CD4-positive, alpha-beta T cell treated with Interferon alpha-2 for 1 hour (primary cell): ENCODE results near the gene UPF3B.
A peak's percentile ranks its signal among the peaks of the same experiment; 100 is the strongest.
"Not testable (repeated sequence)": the region's sequence is repeated elsewhere in the genome, so short reads cannot be mapped to it uniquely, and the experiment has no call there.

ENCODE experiments used
- DNase-seq, 2 donors: peaks; one replicate each; pipeline ENCODE4 v3.0.0-alpha.2; 2020 to 2022

The UPF3B gene, protein sequence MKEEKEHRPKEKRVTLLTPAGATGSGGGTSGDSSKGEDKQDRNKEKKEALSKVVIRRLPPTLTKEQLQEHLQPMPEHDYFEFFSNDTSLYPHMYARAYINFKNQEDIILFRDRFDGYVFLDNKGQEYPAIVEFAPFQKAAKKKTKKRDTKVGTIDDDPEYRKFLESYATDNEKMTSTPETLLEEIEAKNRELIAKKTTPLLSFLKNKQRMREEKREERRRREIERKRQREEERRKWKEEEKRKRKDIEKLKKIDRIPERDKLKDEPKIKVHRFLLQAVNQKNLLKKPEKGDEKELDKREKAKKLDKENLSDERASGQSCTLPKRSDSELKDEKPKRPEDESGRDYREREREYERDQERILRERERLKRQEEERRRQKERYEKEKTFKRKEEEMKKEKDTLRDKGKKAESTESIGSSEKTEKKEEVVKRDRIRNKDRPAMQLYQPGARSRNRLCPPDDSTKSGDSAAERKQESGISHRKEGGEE

DNA sequence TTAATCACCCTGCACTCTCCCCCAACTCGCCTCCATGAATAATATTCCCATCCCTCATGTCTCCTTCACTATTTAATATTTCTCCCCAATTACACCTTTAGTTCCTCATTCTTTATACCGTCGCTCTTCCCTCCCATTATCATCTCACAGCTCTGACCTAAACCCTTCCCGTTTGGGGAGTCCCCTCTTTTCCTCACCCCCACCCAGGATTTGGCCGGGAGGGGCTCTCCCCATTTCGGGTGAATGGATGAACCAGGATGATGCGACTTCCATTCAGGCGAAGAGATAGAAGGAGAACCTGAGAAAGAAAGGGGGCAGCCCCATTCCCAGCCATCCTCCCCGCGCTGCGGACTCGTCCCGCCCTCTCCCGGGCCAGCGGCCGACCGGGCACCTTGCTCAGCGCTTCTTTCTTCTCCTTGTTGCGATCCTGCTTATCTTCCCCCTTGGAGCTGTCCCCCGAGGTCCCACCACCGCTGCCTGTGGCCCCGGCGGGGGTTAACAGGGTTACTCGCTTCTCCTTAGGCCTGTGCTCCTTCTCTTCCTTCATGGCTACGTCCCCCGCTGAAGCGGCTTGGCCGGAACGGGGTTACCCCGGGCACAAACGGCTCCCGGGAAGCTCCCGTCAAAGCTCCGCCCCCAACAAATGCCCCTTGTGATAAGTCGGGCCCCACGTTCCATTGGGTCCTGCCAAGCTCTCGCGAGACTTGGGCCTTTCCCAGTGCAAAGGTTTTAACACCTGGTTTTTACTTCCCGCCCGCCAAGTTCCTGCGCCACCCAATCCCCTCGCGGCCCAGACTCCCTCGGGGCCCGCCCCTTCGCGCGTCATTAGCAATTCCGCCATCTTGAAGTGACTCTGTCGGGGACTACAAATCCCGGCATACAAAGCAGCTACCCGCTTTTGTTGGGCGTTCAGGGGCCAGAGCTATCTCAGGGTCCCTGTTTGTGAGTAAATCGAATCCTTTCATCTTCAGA lies at the start of gene UPF3B:
Gene UPF3B (minus strand): TSS at position 582 of the 972 bp plus-strand sequence. CDS start 35 bp downstream, at position 547.
- peak; percentile 96 to 97 for DNase-seq

DNA sequence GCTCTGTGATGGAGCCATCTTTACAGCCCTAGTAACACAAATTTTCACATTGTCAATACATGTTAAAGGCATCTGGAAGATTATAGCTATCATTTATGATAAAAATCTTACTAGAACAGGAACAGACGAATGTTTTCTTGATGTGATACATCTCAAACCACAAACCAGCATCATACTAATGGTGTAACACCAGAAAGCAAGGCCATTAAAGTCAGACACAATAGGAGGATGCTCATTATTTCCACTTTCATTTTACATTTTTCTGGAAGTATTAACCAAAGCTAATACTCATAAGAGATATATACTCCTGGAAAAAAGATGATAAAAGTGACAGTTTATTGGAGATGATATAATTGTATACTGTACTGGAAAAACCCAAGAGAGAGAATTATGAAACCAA lies 48.2 kb upstream of the UPF3B start:
- no peak for DNase-seq

DNA sequence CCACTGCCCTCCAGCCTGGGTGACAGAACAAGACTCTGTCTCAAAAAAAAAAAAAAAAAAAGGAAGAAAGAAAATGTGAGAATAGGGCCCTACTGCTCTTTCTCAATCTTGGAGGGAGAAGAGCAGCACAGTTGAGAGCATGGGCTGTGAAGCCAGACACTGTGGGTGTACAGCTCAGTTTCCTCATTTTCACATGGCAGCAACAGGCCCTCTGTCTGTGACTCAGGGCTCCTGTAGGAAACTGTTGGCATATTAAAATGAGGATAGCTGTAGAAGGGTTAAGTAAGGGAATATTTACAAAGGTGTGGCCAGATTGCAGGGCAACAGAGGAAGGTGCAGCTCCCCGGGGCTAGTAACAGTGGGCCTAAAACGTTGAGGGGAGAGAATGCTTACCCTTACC lies 46.4 kb upstream of the UPF3B start:
- DNase-seq: peak in 1 of 2 donors; percentile 20

DNA sequence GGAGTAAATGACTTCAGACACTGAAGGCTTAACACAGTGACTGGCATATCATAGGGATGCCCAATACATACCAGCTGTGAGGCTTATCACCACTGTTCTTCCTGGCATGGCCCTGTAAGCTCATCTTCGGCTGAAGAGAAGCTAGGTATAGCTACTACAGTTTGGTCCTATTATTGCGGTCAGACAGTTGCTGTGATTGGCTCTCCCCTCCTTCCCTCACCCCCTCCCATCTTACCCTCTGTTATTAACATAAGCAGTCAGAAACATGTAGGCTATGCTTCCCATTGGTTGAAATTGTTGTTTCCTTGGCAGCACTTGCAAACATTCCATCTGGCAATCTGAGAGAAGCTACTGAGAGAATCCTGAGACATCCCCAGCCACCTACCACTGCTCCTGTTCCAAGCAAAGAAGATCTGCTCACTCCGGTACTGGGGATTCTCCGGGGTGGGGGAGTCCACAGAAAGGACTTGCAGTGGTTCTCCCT lies 43.1 kb upstream of the UPF3B start, which contains the start of gene AKAP14:
Gene AKAP14 (plus strand): TSS at position 51 of the 484 bp plus-strand sequence. CDS start 7,331 bp downstream, outside the sequence.
- DNase-seq: no peak

GRCh38 chrX:119891961-119892692 lies 39.4 kb upstream of the UPF3B start:
- not testable (repeated sequence) for DNase-seq

GRCh38 chrX:119890626-119891025 lies 37.9 kb upstream of the UPF3B start:
- DNase-seq: not testable (repeated sequence)

- DNase-seq: peak; percentile 50 to 68
These were observed 35.1 kb upstream of the UPF3B start for GRCh38 chrX:119887721-119888425.

DNA sequence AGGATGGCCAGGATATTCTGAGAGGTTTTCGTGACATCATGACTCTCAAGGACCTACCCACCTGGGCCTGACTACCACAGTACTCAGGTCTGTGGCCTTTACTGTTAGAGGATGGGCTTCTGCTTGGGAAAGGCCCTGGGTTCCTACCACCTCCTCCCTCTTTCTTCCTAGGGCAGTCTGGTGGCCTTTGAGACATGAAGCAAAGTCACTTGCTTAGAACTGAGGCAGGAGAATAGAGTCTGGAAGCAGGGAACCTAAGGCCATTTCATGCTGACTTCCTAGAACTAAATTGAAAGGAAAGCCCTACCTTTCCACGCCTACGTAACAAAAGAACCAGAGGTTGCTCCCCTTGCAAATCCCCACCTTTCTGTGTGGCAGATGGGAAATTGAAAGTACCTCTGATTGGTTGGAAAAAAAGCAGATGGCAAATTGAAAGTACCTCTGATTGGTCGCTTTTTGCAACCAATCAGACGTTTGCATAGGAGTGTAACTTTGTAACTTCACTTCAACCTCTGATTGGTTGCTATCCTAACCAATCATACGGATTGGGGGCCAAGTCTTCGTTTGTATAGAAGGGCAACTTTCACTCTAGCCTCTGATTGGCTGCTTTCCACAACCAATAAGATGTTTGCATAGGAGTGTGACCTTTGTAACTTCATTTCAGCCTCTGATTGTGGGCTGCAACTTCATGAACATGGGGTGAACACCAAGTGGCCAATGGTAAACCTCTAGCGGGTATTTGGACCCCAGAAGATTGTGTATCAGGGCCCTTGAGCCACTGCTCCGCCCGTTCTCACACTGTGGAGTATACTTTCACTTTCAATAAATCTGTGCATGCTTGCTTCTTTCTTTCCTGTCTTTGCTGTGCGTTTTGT lies 33.0 kb upstream of the UPF3B start:
- peak; percentile 27 to 76 for DNase-seq

DNA sequence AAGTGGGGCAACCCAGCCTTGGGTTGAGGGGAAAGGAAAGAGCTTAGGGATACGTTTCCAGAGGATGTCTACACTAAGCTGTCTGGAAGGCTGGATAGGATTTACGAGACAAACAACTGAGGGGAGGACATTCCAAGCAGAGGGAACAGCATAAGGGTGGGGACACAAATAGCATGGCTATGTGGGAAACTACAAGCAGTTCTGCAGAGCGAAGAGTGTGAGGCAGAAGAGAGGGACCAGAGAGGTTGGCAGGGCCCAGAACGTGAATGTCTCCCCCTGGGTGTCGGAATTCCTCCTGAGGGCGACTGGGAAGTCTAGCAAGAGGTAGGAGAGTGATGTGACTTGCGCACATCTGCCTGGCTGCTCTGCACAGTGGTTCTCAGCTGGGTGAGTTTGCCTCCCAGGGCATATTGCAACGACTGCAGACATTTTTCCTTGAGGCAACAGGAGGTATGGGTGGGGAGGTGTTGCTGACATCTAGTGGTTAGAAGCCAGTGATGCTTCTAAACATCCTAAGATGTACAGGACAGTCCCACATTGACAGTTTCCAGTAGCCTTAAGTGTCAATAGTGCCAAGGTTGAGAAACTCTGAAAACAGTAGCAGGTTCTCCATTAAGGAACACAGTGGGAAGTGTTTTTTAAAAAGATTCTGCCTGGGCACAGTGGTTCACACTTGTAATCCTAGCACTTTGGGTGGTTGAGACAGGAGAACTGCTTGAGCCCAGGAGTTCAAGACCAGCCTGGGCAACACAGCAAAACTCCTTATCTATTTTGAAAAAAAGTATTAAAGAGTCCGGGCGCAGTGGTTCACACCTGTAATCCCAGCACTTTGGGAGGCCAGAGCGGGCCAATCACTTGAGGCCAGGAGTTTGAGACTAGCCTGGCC lies 28.0 kb upstream of the UPF3B start:
- peak; percentile 26 to 58 for DNase-seq

GRCh38 chrX:119880076-119880475 lies 27.3 kb upstream of the UPF3B start:
- DNase-seq: peak in 1 of 2 donors; percentile 33

GRCh38 chrX:119878740-119879139 lies 26.0 kb upstream of the UPF3B start:
- no peak for DNase-seq

- peak; percentile 86 to 89 for DNase-seq
These were observed 19.0 kb upstream of the UPF3B start, which contains the start of the genes NDUFA1 and RNF113A for GRCh38 chrX:119871599-119872395. Gene NDUFA1 (plus strand): TSS chrX:119871832. CDS start chrX:119871912, 80 bp downstream. Gene RNF113A (minus strand): TSS chrX:119871733. CDS start chrX:119871613, 120 bp downstream.

- no peak for DNase-seq
These were observed 18.5 kb upstream of the UPF3B start for GRCh38 chrX:119871245-119871598.

GRCh38 chrX:119870626-119871131 lies 17.9 kb upstream of the UPF3B start:
- DNase-seq: peak; percentile 8 to 36

GRCh38 chrX:119853444-119853843 lies 681 bp upstream of the UPF3B start:
- DNase-seq: no peak

DNA sequence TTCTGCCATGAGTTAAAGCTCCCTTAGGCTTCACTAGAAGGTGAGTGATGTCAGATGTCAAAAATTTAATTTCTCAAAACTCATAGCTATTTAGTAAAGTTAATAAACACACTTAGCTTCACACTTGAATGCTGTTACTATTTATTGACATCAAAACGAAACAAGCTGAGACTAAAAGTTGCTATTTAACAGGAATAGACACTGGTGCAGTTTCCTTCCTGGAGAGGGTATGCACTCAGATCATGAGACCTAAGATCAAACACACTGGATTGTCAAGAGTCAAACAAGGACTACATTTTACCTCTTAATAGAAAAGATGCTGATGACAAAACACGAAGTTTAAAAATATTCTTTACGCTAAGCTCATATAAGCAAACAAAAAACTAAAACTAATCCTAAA lies 18.9 kb downstream of the UPF3B start:
- no peak for DNase-seq

- DNase-seq: no peak
These were observed 24.3 kb downstream of the UPF3B start for GRCh38 chrX:119828446-119828845.

DNA sequence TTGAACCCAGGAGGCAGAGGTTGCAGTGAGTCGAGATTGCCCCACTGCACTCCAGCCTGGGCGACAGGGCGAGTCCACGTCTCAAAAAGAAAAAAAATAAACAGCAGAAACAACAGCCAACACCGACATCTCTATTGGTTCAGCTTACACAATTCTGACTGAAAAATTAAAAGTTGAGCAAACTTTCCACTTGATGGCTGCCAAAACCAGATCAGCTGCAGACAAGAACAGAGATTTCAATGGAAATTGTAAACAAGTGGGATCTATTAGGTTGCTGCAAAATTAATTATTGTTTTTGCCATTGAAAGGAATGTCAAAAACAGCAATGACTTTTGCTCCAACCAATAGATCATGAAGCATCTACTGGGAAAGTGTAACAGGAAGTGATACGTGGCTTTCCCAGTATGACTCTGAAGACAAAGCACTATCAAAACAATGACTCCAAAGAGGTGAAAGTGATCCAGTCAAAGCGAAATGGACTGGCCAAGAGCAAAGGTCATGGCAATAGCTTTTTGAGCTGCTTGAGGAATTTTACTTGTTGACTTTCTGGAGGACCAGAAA lies 26.3 kb downstream of the UPF3B start:
- DNase-seq: no peak
